OCI-LY7 (cell line): ENCODE results near the gene CRIM1.

ENCODE experiments used
- CTCF ChIP-seq: fragments of 200-600 bp; sonication (generic); conservative IDR thresholded peaks from 2 replicates; pipeline ENCODE4 v1.5.1; 2014; ENCODE audit warnings: mild to moderate bottlenecking, antibody characterized with exemption, low read length, moderate library complexity, mixed read lengths
- EZH2phosphoT487 ChIP-seq: fragments of 200-600 bp; sonication (generic); IDR thresholded peaks from 2 replicates; pipeline ENCODE4 v1.6.1; 2018; ENCODE audit warnings: low read depth, borderline replicate concordance, mild to moderate bottlenecking, mixed run types, antibody characterized with exemption, low read length, moderate library complexity, mixed read lengths

GRCh38 chr2:36322108-36322507 lies 33.5 kb upstream of the CRIM1 start:
- TF ChIP-seq CTCF, result peak; percentile 45; the same call in 1 of the 2 replicates
- TF ChIP-seq EZH2phosphoT487, result no peak
